ENCODE data around the gene GRID1. TPM values are rescaled to one million over a fixed set of nuclear protein-coding genes. Genes with fewer than 3 reads are reported as not detected.
"Not testable (repeated sequence)": the region's sequence is repeated elsewhere in the genome, so short reads cannot be mapped to it uniquely, and the experiment has no call there.

The GRID1 gene
- total RNA-seq, 1 donor from 2014 or later = 2.7 TPM

GRCh38 chr10:86130041-86130440 is 236.6 kb downstream of the GRID1 start:
- no peak for DNase-seq

DNA sequence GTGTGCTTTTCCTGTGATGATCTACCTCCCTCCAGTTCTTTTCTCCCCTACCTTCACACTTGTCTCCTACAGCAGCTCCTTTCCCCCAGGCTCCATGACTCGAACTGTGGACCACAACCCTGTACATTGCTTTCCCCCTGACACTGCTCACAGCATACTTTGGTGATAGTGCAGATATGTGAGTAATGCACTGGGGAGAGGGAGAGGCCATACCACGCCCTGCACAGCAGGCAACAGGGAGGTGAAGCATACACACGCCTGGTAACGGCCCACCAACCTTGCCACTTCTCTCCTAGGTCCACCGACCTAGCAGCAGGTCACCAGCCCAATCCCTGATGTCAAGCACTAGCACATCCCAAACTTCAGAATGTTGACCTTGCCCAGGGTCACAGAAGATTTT is 238.2 kb downstream of the GRID1 start:
- DNase-seq = no peak

DNA sequence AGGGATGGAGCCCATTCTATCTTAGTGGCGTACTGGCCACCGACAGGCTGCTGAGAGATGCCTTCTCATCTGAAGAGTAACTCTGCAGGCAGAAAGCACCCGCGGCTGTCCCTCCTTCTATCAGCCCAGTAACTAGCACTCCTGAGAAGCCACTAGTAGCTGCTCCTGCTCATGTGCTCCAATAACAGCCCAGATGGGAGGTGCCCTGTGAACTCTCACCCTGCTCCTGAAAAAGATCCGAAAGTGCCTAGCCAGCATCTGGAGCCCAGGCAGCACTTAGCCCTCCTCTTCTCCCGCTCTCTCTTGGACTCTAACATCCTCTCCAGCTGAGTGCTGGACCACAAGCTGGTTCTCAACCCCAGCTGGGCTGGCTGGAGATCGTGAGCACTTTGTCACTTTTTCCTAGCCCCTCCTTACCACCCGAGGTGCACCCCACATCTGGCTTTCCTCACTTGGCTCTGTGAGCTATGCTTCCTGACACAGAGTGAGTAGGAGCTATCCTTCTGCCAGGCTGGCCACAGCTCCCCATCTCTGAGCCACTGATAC is 239.2 kb downstream of the GRID1 start:
- peak; percentile 1 for DNase-seq

- DNase-seq = no peak
These were observed 241.9 kb downstream of the GRID1 start for GRCh38 chr10:86124734-86125133.

GRCh38 chr10:86123715-86124114 is 242.9 kb downstream of the GRID1 start:
- no peak for DNase-seq

- no peak for DNase-seq
These were observed 243.3 kb downstream of the GRID1 start for GRCh38 chr10:86123304-86123703.

DNA sequence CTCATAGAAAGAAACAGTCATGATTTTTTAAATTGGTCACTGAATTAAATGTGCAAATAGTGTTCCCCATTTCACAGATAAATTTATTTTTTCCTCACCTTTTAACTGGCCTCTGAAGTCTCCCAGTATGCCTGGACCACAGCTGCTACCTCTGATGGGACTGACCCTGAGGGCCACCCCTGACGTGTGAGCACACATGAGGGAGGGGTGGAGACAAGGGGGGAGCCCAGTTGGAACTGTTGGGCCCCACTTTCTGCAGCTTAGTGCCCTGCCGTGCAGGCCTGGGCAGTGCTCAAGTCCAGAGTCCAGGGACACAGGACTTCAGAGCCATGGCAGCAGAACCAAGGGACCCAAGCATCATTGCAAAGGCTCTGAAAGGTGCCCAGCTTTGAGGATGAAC is 243.9 kb downstream of the GRID1 start:
- no peak for DNase-seq

DNA sequence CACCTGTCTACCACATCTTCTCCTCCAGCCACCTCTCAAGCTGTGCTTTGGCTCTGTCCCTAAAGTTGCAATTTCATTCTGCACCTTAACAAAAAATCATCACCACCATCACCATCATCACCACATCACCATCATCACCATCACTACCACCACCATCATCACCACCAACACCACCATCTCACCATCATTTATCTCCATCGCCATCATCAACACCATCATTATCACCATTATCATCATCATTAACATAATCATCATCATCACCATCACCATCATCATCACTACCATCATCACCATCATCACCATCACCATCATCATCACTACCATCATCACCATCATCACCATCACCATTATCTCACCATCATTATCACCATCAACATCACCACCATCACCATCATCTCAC is 245.4 kb downstream of the GRID1 start:
- DNase-seq = no peak

- no peak for DNase-seq
These were observed 249.5 kb downstream of the GRID1 start for GRCh38 chr10:86117051-86117450.

GRCh38 chr10:86113983-86114382 is 252.6 kb downstream of the GRID1 start:
- DNase-seq = no peak

GRCh38 chr10:86113501-86113900 is 253.1 kb downstream of the GRID1 start:
- DNase-seq = no peak

DNA sequence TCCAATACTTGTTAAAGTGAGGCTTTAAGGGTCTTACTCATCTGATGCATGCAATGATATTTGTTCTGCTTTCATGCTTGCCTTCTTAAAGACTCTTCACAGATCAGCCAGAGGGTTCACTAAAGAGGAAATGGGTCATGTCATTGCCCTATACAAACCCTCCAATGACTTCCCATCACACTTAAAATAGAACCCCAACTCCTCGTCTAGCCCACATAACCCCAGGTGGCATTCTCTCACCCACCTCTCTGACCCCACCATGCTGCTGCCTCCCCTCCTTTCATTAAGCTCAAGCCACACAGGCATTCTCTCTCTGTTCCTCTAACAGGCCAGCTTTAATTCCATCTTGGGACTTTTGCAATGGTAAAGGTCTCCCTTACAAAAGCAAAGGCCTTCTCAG is 253.6 kb downstream of the GRID1 start:
- no peak for DNase-seq

DNA sequence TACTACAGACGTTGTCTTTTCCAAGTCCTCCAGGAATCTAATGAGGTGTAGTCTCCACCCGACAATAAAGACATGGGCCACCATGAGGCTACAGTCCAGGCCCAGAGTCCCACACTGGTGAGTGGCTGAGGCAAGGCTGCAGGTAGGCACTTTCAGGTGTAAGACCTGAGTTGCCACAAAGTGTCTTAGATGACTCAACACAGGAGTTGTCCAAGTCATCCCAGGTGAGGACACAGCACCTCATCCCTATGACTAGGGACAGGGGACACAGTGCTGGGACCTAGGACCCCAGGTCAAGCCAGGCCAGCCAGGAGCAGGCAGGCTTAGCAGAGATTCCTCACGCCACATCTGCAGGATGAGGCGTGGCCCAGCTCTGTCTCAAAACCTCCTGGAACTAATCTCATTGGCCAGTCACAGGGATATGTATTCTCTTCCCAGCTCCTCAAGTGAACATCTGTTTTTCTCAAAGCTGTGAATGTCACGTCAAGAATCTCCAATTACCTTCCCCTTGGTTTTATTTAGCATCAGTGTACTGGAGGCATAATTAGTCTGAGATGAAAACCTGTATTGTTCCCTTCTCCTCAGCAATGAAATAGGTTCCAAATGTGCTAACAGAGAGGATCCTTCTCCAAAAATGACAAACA is 254.6 kb downstream of the GRID1 start:
- DNase-seq = no peak

GRCh38 chr10:86110156-86110786 is 256.3 kb downstream of the GRID1 start:
- DNase-seq = no peak

GRCh38 chr10:86109421-86109820 is 257.2 kb downstream of the GRID1 start:
- DNase-seq = no peak

DNA sequence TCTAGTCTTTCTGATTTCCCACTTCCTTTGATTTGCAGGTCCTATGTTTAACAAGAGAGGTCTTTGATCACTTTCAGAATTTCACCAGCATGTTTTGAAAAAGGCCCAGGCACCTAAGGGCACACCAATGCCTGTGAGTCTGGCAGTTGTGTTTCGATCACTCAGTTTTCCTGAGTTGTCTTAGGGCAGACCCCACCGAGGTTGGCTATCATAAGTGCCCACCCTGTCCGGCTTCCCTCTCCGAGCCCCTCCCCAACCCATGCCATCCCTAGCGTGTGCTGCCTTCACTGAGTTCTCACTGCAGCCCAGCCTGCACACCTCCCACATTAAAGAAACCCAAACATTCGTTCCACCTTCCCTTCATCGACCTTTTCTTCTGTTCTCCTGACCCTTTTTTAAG is 257.9 kb downstream of the GRID1 start:
- DNase-seq = no peak

DNA sequence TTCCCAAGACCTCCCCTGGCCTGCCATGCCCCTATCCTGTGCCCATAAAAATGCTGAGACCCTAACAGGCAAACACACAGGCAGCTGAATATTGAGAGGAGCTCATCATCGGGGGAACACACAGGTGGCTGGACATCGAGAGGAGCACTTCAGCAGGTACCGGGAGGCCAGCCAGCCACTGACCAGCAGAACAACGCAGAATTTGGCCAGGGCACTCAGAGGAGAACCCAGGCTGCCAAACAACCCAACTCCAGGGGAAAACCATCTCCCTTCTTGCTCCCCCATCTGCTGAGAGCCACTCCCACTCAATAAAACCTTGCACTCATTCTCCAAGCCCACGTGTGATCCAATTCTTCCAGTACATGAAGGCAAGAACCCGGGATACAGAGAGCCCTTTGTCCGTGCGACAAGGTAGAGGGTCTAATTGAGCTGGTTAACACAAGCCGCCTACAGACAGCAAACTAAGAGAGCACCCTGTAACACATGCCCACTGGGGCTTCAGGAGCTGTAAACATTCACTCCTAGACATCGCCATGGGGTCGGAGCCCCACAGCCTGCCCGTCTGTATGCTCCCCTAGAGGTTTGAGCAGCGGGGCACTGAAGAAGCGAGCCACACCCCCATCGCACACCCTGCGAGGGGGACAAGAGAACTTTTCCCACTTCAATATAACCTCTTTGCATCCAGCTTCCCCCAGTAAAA is 258.8 kb downstream of the GRID1 start:
- DNase-seq = not testable (repeated sequence)

DNA sequence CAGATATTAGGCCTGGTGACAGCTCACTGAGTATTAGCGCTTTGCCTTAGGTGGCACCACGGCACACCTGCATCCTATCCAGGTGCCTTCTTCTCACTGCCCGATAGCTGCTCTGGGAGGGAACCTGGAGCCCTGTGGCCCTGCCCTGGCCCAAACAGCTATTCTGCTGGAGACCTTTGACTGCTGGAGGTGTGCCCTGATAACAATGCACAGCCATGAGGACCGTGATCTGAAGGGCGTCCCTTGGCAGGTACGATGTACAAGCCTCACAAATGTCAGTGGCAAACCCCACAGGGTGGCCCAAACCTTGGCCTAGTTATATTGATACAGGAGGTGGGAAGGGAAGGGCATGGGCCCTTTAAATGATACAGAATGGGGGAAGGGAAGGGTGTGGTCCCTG is 259.5 kb downstream of the GRID1 start:
- no peak for DNase-seq

DNA sequence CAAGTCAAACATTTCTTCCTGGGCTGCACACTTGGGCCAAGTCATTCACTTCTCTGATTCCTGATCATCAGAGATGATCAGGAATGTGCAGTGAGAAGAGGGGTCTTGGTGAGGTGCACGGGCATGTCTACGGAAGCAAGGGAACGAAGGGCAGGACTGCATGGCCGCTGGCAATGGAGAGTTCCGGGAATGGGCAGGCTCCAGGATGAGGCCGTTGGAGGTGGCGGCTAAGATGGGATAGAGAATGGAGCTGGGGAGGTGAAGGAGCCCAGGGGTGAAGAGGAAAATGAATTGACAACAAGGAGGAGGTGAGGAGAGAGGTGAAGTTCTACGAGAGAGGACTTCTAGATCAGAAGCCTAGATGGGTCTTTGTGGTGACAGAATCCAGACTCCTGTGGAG is 260.0 kb downstream of the GRID1 start:
- no peak for DNase-seq

DNA sequence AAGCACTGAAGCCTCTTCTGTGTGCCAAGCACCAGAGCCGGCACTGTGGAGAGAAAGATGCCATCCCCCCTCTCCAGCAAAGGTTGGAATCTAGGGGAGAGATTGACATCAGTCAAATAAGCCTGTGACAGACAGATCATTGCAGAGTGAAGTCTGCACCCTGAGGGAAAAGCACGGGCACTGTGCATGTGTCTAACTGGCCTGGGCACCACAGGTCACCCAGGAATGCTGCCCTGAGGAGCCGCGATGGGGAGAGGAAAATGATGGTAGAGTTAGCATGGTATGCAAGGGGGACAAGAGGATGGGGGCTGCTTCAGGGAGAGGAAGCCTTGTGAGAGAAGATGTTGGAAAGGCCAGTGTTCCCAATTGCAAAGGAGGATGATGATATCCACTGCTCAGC is 261.0 kb downstream of the GRID1 start:
- no peak for DNase-seq

GRCh38 chr10:86105181-86105580 is 261.4 kb downstream of the GRID1 start:
- DNase-seq = no peak

DNA sequence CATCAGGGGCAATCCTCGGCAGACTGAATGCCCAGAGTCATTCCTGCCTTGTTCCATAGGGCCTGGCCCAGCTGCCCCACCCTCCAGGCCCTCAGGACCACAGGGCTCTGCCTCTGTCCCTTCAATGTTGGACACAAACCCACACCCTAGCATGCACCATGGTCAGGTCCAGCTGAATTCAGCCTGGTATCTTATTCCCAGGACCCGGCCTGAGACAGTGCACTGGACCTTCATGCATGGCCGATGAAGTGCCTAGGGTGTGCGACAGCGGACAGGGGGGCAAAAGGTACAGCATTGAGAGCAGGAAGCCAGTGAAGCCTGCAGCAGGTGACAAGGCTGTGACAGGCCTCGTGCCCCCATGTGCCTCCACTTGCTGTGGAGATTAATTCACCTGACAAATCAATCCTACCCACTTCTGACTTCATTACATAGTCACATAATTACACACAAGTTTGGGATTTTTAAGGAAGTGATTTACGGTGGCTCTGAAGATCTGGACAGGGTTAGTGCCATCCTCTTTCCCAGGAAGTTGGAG is 261.9 kb downstream of the GRID1 start:
- no peak for DNase-seq

GRCh38 chr10:86104156-86104555 is 262.4 kb downstream of the GRID1 start:
- no peak for DNase-seq
